HepG2 (cell line): ENCODE data around the gene PCYOX1L. TPM values are rescaled to one million over a fixed set of nuclear protein-coding genes. Genes with fewer than 3 reads are reported as not detected.

Source experiments
- ETV5 ChIP-seq: IDR thresholded peaks from 2 replicates; pipeline ENCODE4 v1.6.1; 2018; ENCODE audit warnings: missing biosample characterization, missing genetic modification reagents, inconsistent platforms, borderline replicate concordance
- FOXJ3 ChIP-seq: sonication (generic); formaldehyde crosslinking; IDR thresholded peaks from 2 replicates; pipeline ENCODE4 v1.4.0; 2020; ENCODE audit warnings: missing genetic modification reagents, mild to moderate bottlenecking, borderline replicate concordance
- IRF1 ChIP-seq: sonication (generic); formaldehyde crosslinking; IDR thresholded peaks from 2 replicates; pipeline ENCODE4 v1.4.0; 2020; ENCODE audit warnings: low read depth, mild to moderate bottlenecking, missing genetic modification reagents
- KLF11 ChIP-seq: IDR thresholded peaks from 2 replicates; pipeline ENCODE4 v1.6.1; 2016; ENCODE audit warnings: missing compliant biosample characterization
- MAFK ChIP-seq, 2 experiments: IDR thresholded peaks in 1 of 2; conservative IDR thresholded peaks in 1 of 2; 2 replicates each; pipeline ENCODE4 v1.6.1; 2011; ENCODE audit warnings: improper control_type of control experiment in 2 of 2, low read length in 2 of 2
- MYPOP ChIP-seq: sonication (generic); formaldehyde crosslinking; IDR thresholded peaks from 2 replicates; pipeline ENCODE4 v1.8.1; 2023; ENCODE audit warnings: mild to moderate bottlenecking, moderate library complexity, missing genetic modification reagents
- PHF21A ChIP-seq: sonication (generic); formaldehyde crosslinking; IDR thresholded peaks from 2 replicates; pipeline ENCODE4 v1.5.0; 2020; ENCODE audit warnings: mild to moderate bottlenecking, missing genetic modification reagents
- PRDM10 ChIP-seq: sonication (generic); formaldehyde crosslinking; IDR thresholded peaks from 2 replicates; pipeline ENCODE4 v1.4.0; 2020; ENCODE audit warnings: low read depth, missing genetic modification reagents
- RBM22 ChIP-seq: fragments of 200-400 bp; formaldehyde crosslinking; optimal IDR thresholded peaks from 2 replicates; pipeline ENCODE3; 2017; ENCODE audit warnings: mild to moderate bottlenecking, low read length, moderate library complexity
- TRAFD1 ChIP-seq: sonication (generic); formaldehyde crosslinking; IDR thresholded peaks from 2 replicates; pipeline ENCODE4 v1.5.1; 2020; ENCODE audit warnings: missing genetic modification reagents, mild to moderate bottlenecking, borderline replicate concordance
- U2AF1 ChIP-seq: fragments of 200-400 bp; formaldehyde crosslinking; optimal IDR thresholded peaks from 2 replicates; pipeline ENCODE3; 2017; ENCODE audit warnings: mild to moderate bottlenecking, low read depth, low read length
- XBP1 ChIP-seq: sonication (generic); formaldehyde crosslinking; IDR thresholded peaks from 2 replicates; pipeline ENCODE4 v1.5.0; 2020; ENCODE audit warnings: missing genetic modification reagents
- ZBTB3 ChIP-seq: sonication (generic); formaldehyde crosslinking; IDR thresholded peaks from 2 replicates; pipeline ENCODE4 v1.4.0; 2020; ENCODE audit warnings: low read depth, mild to moderate bottlenecking, moderate library complexity, missing genetic modification reagents, borderline replicate concordance
- ZKSCAN5 ChIP-seq: sonication (generic); formaldehyde crosslinking; IDR thresholded peaks from 2 replicates; pipeline ENCODE4 v1.5.1; 2020; ENCODE audit warnings: mild to moderate bottlenecking, missing genetic modification reagents
- ZNF501 ChIP-seq: sonication (generic); formaldehyde crosslinking; IDR thresholded peaks from 2 replicates; pipeline ENCODE4 v1.5.1; 2020; ENCODE audit warnings: mild to moderate bottlenecking, moderate library complexity, missing genetic modification reagents
- ZNF572 ChIP-seq: sonication (generic); formaldehyde crosslinking; IDR thresholded peaks from 2 replicates; pipeline ENCODE4 v1.5.1; 2020; ENCODE audit warnings: mild to moderate bottlenecking, missing genetic modification reagents
- ZNF709 ChIP-seq: sonication (generic); formaldehyde crosslinking; IDR thresholded peaks from 2 replicates; pipeline ENCODE4 v1.5.0; 2020; ENCODE audit warnings: mild to moderate bottlenecking, missing genetic modification reagents
- ZNF816 ChIP-seq: sonication (generic); formaldehyde crosslinking; IDR thresholded peaks from 2 replicates; pipeline ENCODE4 v1.8.0; 2022; ENCODE audit warnings: missing genetic modification reagents, mild to moderate bottlenecking, borderline replicate concordance
- polyA plus RNA-seq, 8 experiments: library from polyadenylated mRNA; depleted of rRNA in 3 of 8; stranded (reverse) in 7 of 8; unstranded in 1 of 8; fragments of >200 nt; fragmentation: Illumina TruSeq in 4 of 8; extraction: Trizol in 4 of 8; gene quantifications; 2 replicates each; pipeline versions ENCODE4 v1.2.1 to v1.2.3, GENCODE V29; 2011 to 2016; ENCODE audit warnings: low read depth in 4 of 8, missing spikeins in 1 of 8, mixed read lengths in 1 of 8; ENCODE audit not compliant: insufficient read depth in 1 of 8
- total RNA-seq, 5 experiments: library from RNA; depleted of rRNA; stranded (reverse); fragments of >200 nt; fragmentation: Illumina TruSeq; extraction: Trizol; gene quantifications; 2 replicates each; pipeline ENCODE4 v1.2.3, GENCODE V29; 2016; ENCODE audit warnings: low read depth in 1 of 5

PCYOX1L gene
- total and polyA plus RNA-seq, 2 of the 13 experiments (the other 11 are each of a cell fraction or from before 2014, with no cell fraction given) = 1.00 to 3.7 TPM

GRCh38 chr5:149322518-149322917, 35.3 kb upstream of the PCYOX1L start (continued):
- TF ChIP-seq PRDM10 (CRISPR knock-in tag) = no peak
- no peak for TF ChIP-seq ZBTB3 (CRISPR knock-in tag)
- no peak for TF ChIP-seq TRAFD1
- TF ChIP-seq RBM22 = no peak
- no peak for TF ChIP-seq ZKSCAN5 (CRISPR knock-in tag)
- no peak for TF ChIP-seq KLF11 (CRISPR knock-in tag)
- no peak for TF ChIP-seq IRF1 (CRISPR knock-in tag)
- 0 out of 2 replicates have a peak, but pooled peaks have one; percentile 14 for TF ChIP-seq ZNF709 (CRISPR knock-in tag)
- no peak for TF ChIP-seq ZNF816 (CRISPR knock-in tag)
- no peak for TF ChIP-seq MYPOP (CRISPR knock-in tag)
- TF ChIP-seq ZNF572 (CRISPR knock-in tag) = no peak
- peak; percentile 25; the same call in 1 of the 2 replicates for TF ChIP-seq ETV5 (CRISPR knock-in tag)
- peak; percentile 26; the same call in 1 of the 2 replicates for TF ChIP-seq ZNF501 (CRISPR knock-in tag)
- TF ChIP-seq U2AF1 = no peak
- no peak for TF ChIP-seq FOXJ3
- TF ChIP-seq XBP1 (CRISPR knock-in tag) = no peak
- peak; percentile 63 for TF ChIP-seq PHF21A
- TF ChIP-seq MAFK (conservative IDR thresholded peaks at IDR 0.05 in 1 of 2, IDR thresholded peaks at IDR 0.05 in 1 of 2; ENCODE audit: low read length in 2 of 2) = no peak
